ENCODE measurements around the gene NFYC. TPM values are rescaled to one million over a fixed set of nuclear protein-coding genes. Genes with fewer than 3 reads are reported as not detected.
"Not testable (repeated sequence)": the region's sequence is repeated elsewhere in the genome, so short reads cannot be mapped to it uniquely, and the experiment has no call there.

NFYC gene
- total RNA-seq, 1 donor from 2014 or later, result 62.3 TPM

- no peak for ATAC-seq
- intact Hi-C loops (cut with DNase I), result no loop called here
- DNase-seq (ENCODE audit: missing footprints), result no peak
These were observed 29.0 kb downstream of the NFYC start for GRCh38 chr1:40720493-40720892.

- DNase-seq (ENCODE audit: missing footprints) (no peak), ATAC-seq (no peak)
- intact Hi-C loops (cut with DNase I), result no loop called here
These were observed 31.1 kb downstream of the NFYC start for GRCh38 chr1:40722622-40723021.

- ATAC-seq (no peak), DNase-seq (ENCODE audit: missing footprints) (no peak)
- intact Hi-C loops (cut with DNase I), result no loop called here
These were observed 31.9 kb downstream of the NFYC start for GRCh38 chr1:40723196-40723955.

GRCh38 chr1:40727662-40728061 is 36.2 kb downstream of the NFYC start:
- ATAC-seq; DNase-seq (ENCODE audit: missing footprints); intact Hi-C loops (cut with DNase I): not testable (repeated sequence)

- DNase-seq (ENCODE audit: missing footprints); ATAC-seq; intact Hi-C loops (cut with DNase I): not testable (repeated sequence)
These were observed 37.9 kb downstream of the NFYC start for GRCh38 chr1:40729316-40729862.

GRCh38 chr1:40732756-40733301 is 41.3 kb downstream of the NFYC start:
- ATAC-seq, result no peak
- DNase-seq (ENCODE audit: missing footprints), result no peak
- intact Hi-C loops (cut with DNase I), result no loop called here

GRCh38 chr1:40734882-40735628 is 43.6 kb downstream of the NFYC start:
- DNase-seq (ENCODE audit: missing footprints) (no peak), ATAC-seq (no peak)
- intact Hi-C loops (cut with DNase I), result no loop called here

GRCh38 chr1:40736085-40736531 is 44.6 kb downstream of the NFYC start:
- no peak for DNase-seq (ENCODE audit: missing footprints)
- intact Hi-C loops (cut with DNase I), result no loop called here
- ATAC-seq, result peak; percentile 59

GRCh38 chr1:40738831-40739230 is 47.3 kb downstream of the NFYC start:
- ATAC-seq (no peak), DNase-seq (ENCODE audit: missing footprints) (no peak)
- intact Hi-C loops (cut with DNase I), result no loop called here

- DNase-seq (ENCODE audit: missing footprints) (no peak), ATAC-seq (no peak)
- intact Hi-C loops (cut with DNase I), result no loop called here
These were observed 48.0 kb downstream of the NFYC start for GRCh38 chr1:40739455-40740008.

- DNase-seq (ENCODE audit: missing footprints) (no peak), ATAC-seq (no peak)
- intact Hi-C loops (cut with DNase I), result no loop called here
These were observed 48.8 kb downstream of the NFYC start for GRCh38 chr1:40740039-40740996.

GRCh38 chr1:40740997-40741736 is 49.7 kb downstream of the NFYC start:
- no peak for DNase-seq (ENCODE audit: missing footprints)
- intact Hi-C loops (cut with DNase I), result no loop called here
- no peak for ATAC-seq

GRCh38 chr1:40742363-40743061 is 51.0 kb downstream of the NFYC start:
- no peak for ATAC-seq
- intact Hi-C loops (cut with DNase I), result no loop called here
- DNase-seq (ENCODE audit: missing footprints), result no peak

- DNase-seq (ENCODE audit: missing footprints), result no peak
- intact Hi-C loops (cut with DNase I), result no loop called here
These were observed 51.9 kb downstream of the NFYC start for GRCh38 chr1:40743452-40743851.

GRCh38 chr1:40743860-40744259 is 52.4 kb downstream of the NFYC start:
- ATAC-seq (no peak), DNase-seq (ENCODE audit: missing footprints) (no peak)
- intact Hi-C loops (cut with DNase I), result no loop called here

More at GRCh38 chr1:40743452-40743851, 51.9 kb downstream of the NFYC start:
- no peak for ATAC-seq

GRCh38 chr1:40745176-40745575 is 53.7 kb downstream of the NFYC start:
- ATAC-seq (no peak), DNase-seq (ENCODE audit: missing footprints) (no peak)
- intact Hi-C loops (cut with DNase I), result no loop called here
